Activated CD4-positive, alpha-beta memory T cell treated with anti-CD3 and anti-CD28 coated beads, Interleukin-2, amount 10 ng/mL, durations not matched to agents 7 days and 5 days (primary cell): ENCODE measurements around the gene CISD1. TPM values are rescaled to one million over a fixed set of nuclear protein-coding genes. Genes with fewer than 3 reads are reported as not detected.
A peak's percentile ranks its signal among the peaks of the same experiment; 100 is the strongest.
"Not testable (repeated sequence)": the region's sequence is repeated elsewhere in the genome, so short reads cannot be mapped to it uniquely, and the experiment has no call there.

Source experiments
- CTCF ChIA-PET: fragments of 350-600 bp; sonication (Branson Sonifier 250); formaldehyde crosslinking; loops from one replicate; lab custom pipeline; 2021; ENCODE audit warnings: antibody characterized with exemption, inconsistent platforms; lab: Charles Lee
- POLR2A ChIA-PET: fragments of 350-600 bp; sonication (Branson Sonifier 250); formaldehyde crosslinking; loops from one replicate; lab custom pipeline; 2021; ENCODE audit warnings: antibody characterized with exemption; lab: Charles Lee
- DNase-seq: peaks from one replicate; pipeline ENCODE4 v3.0.0-alpha.2; 2020
- H3K27ac Mint-ChIP-seq: one replicate; pipeline ENCODE4 v1.8.0; 2021; ENCODE audit warnings: mild to moderate bottlenecking, mixed read lengths
- H3K27me3 Mint-ChIP-seq: one replicate; pipeline ENCODE4 v1.8.0; 2021; ENCODE audit warnings: mixed read lengths
- H3K36me3 Mint-ChIP-seq: one replicate; pipeline ENCODE4 v1.8.0; 2021; ENCODE audit warnings: low read depth, mixed read lengths
- H3K4me1 Mint-ChIP-seq: one replicate; pipeline ENCODE4 v1.8.0; 2021; ENCODE audit warnings: mixed read lengths
- H3K4me3 Mint-ChIP-seq: one replicate; pipeline ENCODE4 v1.8.0; 2021; ENCODE audit warnings: mild to moderate bottlenecking, mixed read lengths
- H3K9me3 Mint-ChIP-seq: one replicate; pipeline ENCODE4 v1.8.0; 2021; ENCODE audit warnings: mixed read lengths
- total RNA-seq, 2 experiments: library from RNA; stranded (reverse); gene quantifications; one replicate each; pipeline ENCODE4 v1.2.3, GENCODE V29; 2021

The CISD1 gene
- total RNA-seq, 2 experiments from 2014 or later, result 32.2 to 40.1 TPM

GRCh38 chr10:58244666-58245065 lies 24.3 kb upstream of the CISD1 start:
- Mint-ChIP-seq H3K36me3 (peaks cover 19% of the 10 kb centered on the region), H3K9me3 (peaks cover 26% of the 10 kb centered on the region)
- DNase-seq, H3K27me3 Mint-ChIP-seq, H3K27ac Mint-ChIP-seq, H3K4me3 Mint-ChIP-seq, CTCF ChIA-PET, H3K4me1 Mint-ChIP-seq, POLR2A ChIA-PET: not testable (repeated sequence)

- peaks cover 7% of the 10 kb centered on the region for H3K4me1 Mint-ChIP-seq
- H3K36me3 Mint-ChIP-seq, result peaks cover 29% of the 10 kb centered on the region
- H3K27me3 Mint-ChIP-seq, result no peaks in the 10 kb centered on the region
- no peak overlapping the region for H3K4me3 Mint-ChIP-seq
- CTCF ChIA-PET, result interaction anchor here (0.8 kb wide), 1 partner anchor 22 kb away, joined by 3 read pairs; no protein-coding TSS in a partner anchor
- H3K9me3 Mint-ChIP-seq, result peaks cover 11% of the 10 kb centered on the region
- no peak for DNase-seq
- no peak overlapping the region for H3K27ac Mint-ChIP-seq
- POLR2A ChIA-PET, result no interaction called here
These were observed 15.8 kb upstream of the CISD1 start for GRCh38 chr10:58253184-58253583.

- Mint-ChIP-seq H3K27me3 (no peaks in the 10 kb centered on the region), H3K4me3 (no peak overlapping the region), H3K4me1 (peaks cover 7% of the 10 kb centered on the region), H3K36me3 (peaks cover 30% of the 10 kb centered on the region), H3K27ac (no peak overlapping the region), H3K9me3 (peaks cover 8% of the 10 kb centered on the region)
- POLR2A ChIA-PET, result no interaction called here
- DNase-seq, result no peak
- CTCF ChIA-PET, result no interaction called here
These were observed 14.3 kb upstream of the CISD1 start for GRCh38 chr10:58254644-58255043.

- H3K4me3 Mint-ChIP-seq, H3K4me1 Mint-ChIP-seq, H3K27me3 Mint-ChIP-seq, H3K27ac Mint-ChIP-seq, H3K9me3 Mint-ChIP-seq, CTCF ChIA-PET, DNase-seq, POLR2A ChIA-PET: not testable (repeated sequence)
- peaks cover 30% of the 10 kb centered on the region for H3K36me3 Mint-ChIP-seq
These were observed 12.8 kb upstream of the CISD1 start for GRCh38 chr10:58256013-58256780.

- H3K4me3 Mint-ChIP-seq, result no peak overlapping the region
- POLR2A ChIA-PET, result no interaction called here
- H3K4me1 Mint-ChIP-seq, result peaks cover 5% of the 10 kb centered on the region
- H3K27me3 Mint-ChIP-seq, result no peaks in the 10 kb centered on the region
- peaks cover 3% of the 10 kb centered on the region for H3K9me3 Mint-ChIP-seq
- no peak for DNase-seq
- no peak overlapping the region for H3K27ac Mint-ChIP-seq
- peaks cover 25% of the 10 kb centered on the region for H3K36me3 Mint-ChIP-seq
- CTCF ChIA-PET, result no interaction called here
These were observed 9.8 kb upstream of the CISD1 start for GRCh38 chr10:58258977-58259692.

GRCh38 chr10:58260334-58260733 lies 8.6 kb upstream of the CISD1 start:
- POLR2A ChIA-PET, result no interaction called here
- CTCF ChIA-PET, result no interaction called here
- H3K4me3 Mint-ChIP-seq, result no peak overlapping the region
- peaks cover under 1% of the 10 kb centered on the region for H3K9me3 Mint-ChIP-seq
- DNase-seq, result no peak
- peaks cover 15% of the 10 kb centered on the region for H3K36me3 Mint-ChIP-seq
- peaks cover 13% of the 10 kb centered on the region for H3K4me1 Mint-ChIP-seq
- H3K27ac Mint-ChIP-seq, result no peak overlapping the region
- H3K27me3 Mint-ChIP-seq, result no peaks in the 10 kb centered on the region

GRCh38 chr10:58262766-58263165 lies 6.2 kb upstream of the CISD1 start:
- Mint-ChIP-seq H3K9me3 (no peaks in the 10 kb centered on the region), H3K27ac (no peak overlapping the region), H3K36me3 (peaks cover 6% of the 10 kb centered on the region), H3K4me3 (no peak overlapping the region), H3K27me3 (no peaks in the 10 kb centered on the region), H3K4me1 (peaks cover 23% of the 10 kb centered on the region)
- ChIA-PET CTCF (no interaction called here), POLR2A (no interaction called here)
- no peak for DNase-seq

- H3K27me3 Mint-ChIP-seq, result no peaks in the 10 kb centered on the region
- peaks cover 2% of the 10 kb centered on the region for H3K36me3 Mint-ChIP-seq
- ChIA-PET CTCF (no interaction called here), POLR2A (no interaction called here)
- H3K27ac Mint-ChIP-seq, result no peak overlapping the region
- no peak overlapping the region for H3K4me3 Mint-ChIP-seq
- H3K9me3 Mint-ChIP-seq, result no peaks in the 10 kb centered on the region
- DNase-seq, result no peak
- H3K4me1 Mint-ChIP-seq, result peaks cover 25% of the 10 kb centered on the region
These were observed 4.2 kb upstream of the CISD1 start for GRCh38 chr10:58264780-58265179.

- ChIA-PET CTCF (no interaction called here), POLR2A (no interaction called here)
- H3K36me3 Mint-ChIP-seq, result peaks cover 2% of the 10 kb centered on the region
- DNase-seq, result no peak
- H3K4me1 Mint-ChIP-seq, result peaks cover 25% of the 10 kb centered on the region
- H3K4me3 Mint-ChIP-seq, result peak overlapping the region; percentile 39
- H3K9me3 Mint-ChIP-seq, result no peaks in the 10 kb centered on the region
- H3K27me3 Mint-ChIP-seq, result no peaks in the 10 kb centered on the region
- H3K27ac Mint-ChIP-seq, result no peak overlapping the region
These were observed 3.7 kb upstream of the CISD1 start for GRCh38 chr10:58265249-58265648.

- Mint-ChIP-seq H3K36me3 (peaks cover 2% of the 10 kb centered on the region), H3K9me3 (no peaks in the 10 kb centered on the region), H3K27me3 (no peaks in the 10 kb centered on the region), H3K27ac (peak overlapping the region; percentile 94), H3K4me1 (peaks cover 31% of the 10 kb centered on the region), H3K4me3 (peak overlapping the region; percentile 98)
- POLR2A ChIA-PET, result interaction anchor here (1.0 to 1.3 kb wide), 2 partner anchors 64 to 120 kb away, joined by 3 read pairs; no protein-coding TSS in a partner anchor
- CTCF ChIA-PET, result interaction anchor here (1.0 kb wide), 1 partner anchor 26 kb away, joined by 5 read pairs; no protein-coding TSS in a partner anchor
- peak; percentile 37 for DNase-seq
These were observed 2.7 kb upstream of the CISD1 start for GRCh38 chr10:58266003-58266825.

GRCh38 chr10:58266826-58267712 lies 1.9 kb upstream of the CISD1 start:
- peak; percentile 47 for DNase-seq
- H3K4me1 Mint-ChIP-seq, result peaks cover 33% of the 10 kb centered on the region
- peaks cover 5% of the 10 kb centered on the region for H3K36me3 Mint-ChIP-seq
- H3K9me3 Mint-ChIP-seq, result no peaks in the 10 kb centered on the region
- H3K4me3 Mint-ChIP-seq, result peak overlapping the region; percentile 98
- peak overlapping the region; percentile 94 for H3K27ac Mint-ChIP-seq
- ChIA-PET CTCF (interaction anchor here (1.0 kb wide), 1 partner anchor 25 kb away, joined by 5 read pairs; no protein-coding TSS in a partner anchor), POLR2A (interaction anchor here (1.0 to 2.9 kb wide), 4 partner anchors 16 to 119 kb away, joined by 3 to 16 read pairs (median 8); no protein-coding TSS in a partner anchor)
- no peaks in the 10 kb centered on the region for H3K27me3 Mint-ChIP-seq
